Neural progenitor cell (in vitro differentiated cells): ENCODE data around the gene CBX8. TPM values are rescaled to one million over a fixed set of nuclear protein-coding genes. Genes with fewer than 3 reads are reported as not detected.

Experiments used
- DNase-seq: peaks from one replicate; pipeline ENCODE4 v3.0.0-alpha.2; 2016; ENCODE audit warnings: low spot score
- H2AFZ ChIP-seq: fragments of 200-600 bp; sonication (generic); replicated peaks from 2 replicates; pipeline ENCODE4 v1.6.1; 2016; ENCODE audit warnings: antibody characterized with exemption
- H3F3A ChIP-seq: fragments of 200-600 bp; sonication (generic); 2 replicates; pipeline ENCODE4 v1.6.1; 2016; ENCODE audit warnings: antibody characterized with exemption, low read depth
- H3K27ac ChIP-seq: fragments of 200-600 bp; sonication (generic); 2 replicates; pipeline ENCODE4 v1.5.1; 2016; ENCODE audit warnings: mild to moderate bottlenecking
- H3K27me3 ChIP-seq: fragments of 200-600 bp; sonication (generic); 2 replicates; pipeline ENCODE4 v1.6.1; 2016; ENCODE audit warnings: mild to moderate bottlenecking, moderate library complexity
- H3K36me3 ChIP-seq: fragments of 200-600 bp; sonication (generic); 2 replicates; pipeline ENCODE4 v1.5.1; 2016
- H3K4me1 ChIP-seq: fragments of 200-600 bp; sonication (generic); 2 replicates; pipeline ENCODE4 v1.6.1; 2016; ENCODE audit warnings: mixed run types
- H3K4me2 ChIP-seq: fragments of 200-600 bp; sonication (generic); 2 replicates; pipeline ENCODE4 v1.6.1; 2016
- H3K4me3 ChIP-seq: fragments of 200-600 bp; sonication (generic); 2 replicates; pipeline ENCODE4 v1.5.1; 2016
- H3K79me2 ChIP-seq: fragments of 200-600 bp; sonication (generic); 2 replicates; pipeline ENCODE4 v1.6.1; 2016; ENCODE audit warnings: low read depth
- H3K9ac ChIP-seq: fragments of 200-600 bp; sonication (generic); 2 replicates; pipeline ENCODE4 v1.6.1; 2016
- H3K9me3 ChIP-seq: fragments of 200-600 bp; sonication (generic); 2 replicates; pipeline ENCODE4 v1.5.1; 2016; ENCODE audit warnings: low read depth
- H4K20me1 ChIP-seq: fragments of 200-600 bp; sonication (generic); 2 replicates; pipeline ENCODE4 v1.6.1; 2016; ENCODE audit warnings: low read depth
- H3K27ac Mint-ChIP-seq: 3 replicates; pipeline ENCODE4 v1.8.0; 2021; ENCODE audit warnings: mixed read lengths
- H3K27me3 Mint-ChIP-seq: 2 replicates; pipeline ENCODE4 v1.8.0; 2022; ENCODE audit warnings: low read depth, mild to moderate bottlenecking, inconsistent platforms, moderate library complexity, mixed read lengths; ENCODE audit not compliant: insufficient read depth
- H3K36me3 Mint-ChIP-seq: 3 replicates; pipeline ENCODE4 v1.8.0; 2021; ENCODE audit warnings: mixed read lengths
- H3K4me1 Mint-ChIP-seq: 3 replicates; pipeline ENCODE4 v1.8.0; 2021; ENCODE audit warnings: mixed read lengths
- H3K4me3 Mint-ChIP-seq: 3 replicates; pipeline ENCODE4 v1.8.0; 2021; ENCODE audit warnings: mild to moderate bottlenecking, moderate library complexity, mixed read lengths
- H3K9me3 Mint-ChIP-seq: 3 replicates; pipeline ENCODE4 v1.8.0; 2020; ENCODE audit warnings: mixed read lengths
- CTCF ChIP-seq: fragments of 200-600 bp; sonication (generic); IDR thresholded peaks from 2 replicates; pipeline ENCODE4 v1.5.1; 2017; ENCODE audit warnings: antibody characterized with exemption, mild to moderate bottlenecking
- EZH2 ChIP-seq: fragments of 200-600 bp; sonication (generic); IDR thresholded peaks from 2 replicates; pipeline ENCODE4 v1.6.1; 2017; ENCODE audit warnings: antibody characterized with exemption, mild to moderate bottlenecking, moderate library complexity
- EZH2phosphoT487 ChIP-seq: fragments of 200-600 bp; sonication (generic); IDR thresholded peaks from 2 replicates; pipeline ENCODE4 v1.6.1; 2017; ENCODE audit warnings: antibody characterized with exemption
- total RNA-seq: library from RNA; depleted of rRNA; stranded (reverse); fragments of >200 nt; gene quantifications from 2 replicates; pipeline ENCODE4 v1.2.3, GENCODE V29; 2015; ENCODE audit warnings: low replicate concordance

The CBX8 gene
- total RNA-seq, 1 donor from 2014 or later: 2.8 TPM

GRCh38 chr17:79743614-79744013, 53.3 kb downstream of the CBX8 start:
- peaks cover 24% of the 10 kb centered on the region for H3F3A ChIP-seq
- H3K9ac ChIP-seq: no peak overlapping the region
- no peak overlapping the region for H2AFZ ChIP-seq
- H3K4me1 ChIP-seq: peaks cover 36% of the 10 kb centered on the region
- no peak overlapping the region for H3K4me3 ChIP-seq
- Mint-ChIP-seq H3K9me3 (no peaks in the 10 kb centered on the region), H3K36me3 (no peaks in the 10 kb centered on the region), H3K27me3 (peaks cover 33% of the 10 kb centered on the region), H3K4me3 (peak overlapping the region; percentile 63), H3K27ac (no peak overlapping the region), H3K4me1 (peaks cover 55% of the 10 kb centered on the region)
- TF ChIP-seq EZH2phosphoT487 (no peak), CTCF (no peak), EZH2 (no peak)
- H3K27ac ChIP-seq: no peak overlapping the region
- H4K20me1 ChIP-seq: peaks cover 21% of the 10 kb centered on the region
- H3K9me3 ChIP-seq: no peaks in the 10 kb centered on the region
- no peaks in the 10 kb centered on the region for H3K79me2 ChIP-seq
- DNase-seq: no peak
- H3K36me3 ChIP-seq: no peaks in the 10 kb centered on the region
- no peak overlapping the region for H3K4me2 ChIP-seq
- H3K27me3 ChIP-seq: peaks cover 90% of the 10 kb centered on the region

- Histone ChIP-seq H3K4me2 (no peak overlapping the region), H3K4me1 (peaks cover 31% of the 10 kb centered on the region), H3K27ac (no peak overlapping the region), H2AFZ (no peak overlapping the region), H3K4me3 (no peak overlapping the region), H3K27me3 (peaks cover 84% of the 10 kb centered on the region), H3F3A (peaks cover 19% of the 10 kb centered on the region), H3K9me3 (no peaks in the 10 kb centered on the region), H3K36me3 (no peaks in the 10 kb centered on the region), H3K9ac (no peak overlapping the region), H3K79me2 (no peaks in the 10 kb centered on the region), H4K20me1 (peaks cover 16% of the 10 kb centered on the region)
- DNase-seq: peak; percentile 21
- peaks cover 31% of the 10 kb centered on the region for H3K27me3 Mint-ChIP-seq
- H3K4me3 Mint-ChIP-seq: peak overlapping the region; percentile 63
- H3K36me3 Mint-ChIP-seq: no peaks in the 10 kb centered on the region
- H3K9me3 Mint-ChIP-seq: no peaks in the 10 kb centered on the region
- peaks cover 55% of the 10 kb centered on the region for H3K4me1 Mint-ChIP-seq
- H3K27ac Mint-ChIP-seq: peak overlapping the region; percentile 91
- no peak for TF ChIP-seq EZH2phosphoT487
- TF ChIP-seq EZH2: no peak
- no peak for TF ChIP-seq CTCF
Measured at GRCh38 chr17:79742951-79743476, 53.9 kb downstream of the CBX8 start.

- H4K20me1 ChIP-seq: peaks cover 11% of the 10 kb centered on the region
- H3K4me3 ChIP-seq: no peak overlapping the region
- Mint-ChIP-seq H3K9me3 (no peaks in the 10 kb centered on the region), H3K4me1 (peaks cover 54% of the 10 kb centered on the region), H3K4me3 (peak overlapping the region; percentile 71), H3K27me3 (peaks cover 27% of the 10 kb centered on the region), H3K36me3 (no peaks in the 10 kb centered on the region), H3K27ac (no peak overlapping the region)
- no peak overlapping the region for H3K9ac ChIP-seq
- peaks cover 27% of the 10 kb centered on the region for H3K4me1 ChIP-seq
- H3K27ac ChIP-seq: no peak overlapping the region
- H2AFZ ChIP-seq: no peak overlapping the region
- no peaks in the 10 kb centered on the region for H3K79me2 ChIP-seq
- H3K27me3 ChIP-seq: peaks cover 79% of the 10 kb centered on the region
- DNase-seq: no peak
- H3F3A ChIP-seq: peaks cover 14% of the 10 kb centered on the region
- TF ChIP-seq CTCF: no peak
- no peak for TF ChIP-seq EZH2phosphoT487
- TF ChIP-seq EZH2: no peak
- peak overlapping the region; percentile 72 for H3K4me2 ChIP-seq
- H3K9me3 ChIP-seq: no peaks in the 10 kb centered on the region
- H3K36me3 ChIP-seq: no peaks in the 10 kb centered on the region
Measured at GRCh38 chr17:79742589-79742918, 54.3 kb downstream of the CBX8 start.

Other genes with a start within 250 kb of the CBX8 start
- gene RBFOX3, start 186.0 kb downstream of the CBX8 start, total RNA-seq: 0.30 and 1.6 TPM in 2 replicates
- not detected in 2 replicates for gene ENPP7, start 66.1 kb downstream of the CBX8 start, total RNA-seq
- gene CBX2, start 18.9 kb downstream of the CBX8 start, total RNA-seq: 53.5 and 155 TPM in 2 replicates
- 2.7 and 5.6 TPM in 2 replicates for gene CBX4, start 42.4 kb upstream of the CBX8 start, total RNA-seq
- 21.2 and 34.8 TPM in 2 replicates for gene TBC1D16, start 238.8 kb upstream of the CBX8 start, total RNA-seq
- gene CCDC40, start 239.6 kb upstream of the CBX8 start, total RNA-seq: 7.7 and 11.8 TPM in 2 replicates